GM12878 (cell line): ENCODE measurements around the gene NEMP2. TPM values are rescaled to one million over a fixed set of nuclear protein-coding genes. Genes with fewer than 3 reads are reported as not detected.
"Not testable (repeated sequence)": the region's sequence is repeated elsewhere in the genome, so short reads cannot be mapped to it uniquely, and the experiment has no call there.

Experiments used
- ATAC-seq: fragments of 200-7000 bp; cut with Tn5 transposase; 3 replicates; pipeline ENCODE4 v1.9.1; 2020; ENCODE audit warnings: mild to moderate bottlenecking, moderate library complexity
- BruUV-seq: library from RNA; stranded (reverse); fragments of 400-500 nt; replicated peaks from 2 replicates; lab custom pipeline; 2021; lab: Mats Ljungman, UMichigan
- CTCF ChIA-PET: fragments of 300-600 bp; sonication (Branson Sonifier 250); formaldehyde crosslinking; extraction: SDS; loops from one replicate; lab custom pipeline; 2021; ENCODE audit warnings: inconsistent platforms; lab: Yijun Ruan, JAX
- POLR2A ChIA-PET: fragments of 350-600 bp; formaldehyde crosslinking; extraction: SDS; loops from one replicate; lab custom pipeline; 2021; ENCODE audit warnings: inconsistent platforms; lab: Charles Lee
- RAD21 ChIA-PET: fragments of 300-600 bp; sonication (Branson Sonifier 250); formaldehyde crosslinking; loops from one replicate; lab custom pipeline; 2023; ENCODE audit warnings: antibody characterized with exemption; ENCODE audit not compliant: unreplicated experiment; lab: Charles Lee
- SMC1A ChIA-PET: fragments of 300-600 bp; sonication (Branson Sonifier 250); formaldehyde crosslinking; loops from one replicate; lab custom pipeline; 2023; ENCODE audit not compliant: unreplicated experiment, uncharacterized antibody; lab: Charles Lee
- DNase-seq: peaks from one replicate; pipeline ENCODE4 v3.0.0-alpha.2; 2011; ENCODE audit warnings: low read depth, low spot score
- FAIRE-seq: peaks from 3 replicates; lab custom pipeline; 2011; peaks lifted over from hg19 to GRCh38; lab: Jason Lieb, UNC
- H2AFZ ChIP-seq: 2 replicates; pipeline ENCODE4 v1.6.0; 2011; ENCODE audit warnings: low read depth, low read length, control low read depth; ENCODE audit not compliant: control insufficient read depth
- H3K27ac ChIP-seq: 2 replicates; pipeline ENCODE4 v1.5.1; 2011; ENCODE audit warnings: control low read depth; ENCODE audit not compliant: control insufficient read depth, insufficient read depth
- H3K27me3 ChIP-seq, 2 experiments: replicated peaks in 1 of 2; 2 replicates each; pipeline versions ENCODE4 v1.6.0 to v1.6.1; 2011; ENCODE audit warnings: low read length in 1 of 2; ENCODE audit not compliant: control insufficient read depth in 2 of 2, insufficient read depth in 2 of 2
- H3K36me3 ChIP-seq, 2 experiments: 2 replicates each; pipeline ENCODE4 v1.5.1; 2011; ENCODE audit warnings: low read length in 1 of 2; ENCODE audit not compliant: control insufficient read depth in 2 of 2, insufficient read depth in 2 of 2
- H3K4me1 ChIP-seq: 2 replicates; pipeline ENCODE4 v1.6.1; 2011; ENCODE audit warnings: mild to moderate bottlenecking, low read length, moderate library complexity, mixed read lengths; ENCODE audit not compliant: control insufficient read depth, insufficient read depth
- H3K4me2 ChIP-seq: 2 replicates; pipeline ENCODE4 v1.6.0; 2011; ENCODE audit warnings: control low read depth; ENCODE audit not compliant: control insufficient read depth, insufficient read depth
- H3K4me3 ChIP-seq: fragments of 200-600 bp; sonication (generic); 2 replicates; pipeline ENCODE4 v1.5.1; 2016
- H3K79me2 ChIP-seq: 2 replicates; pipeline ENCODE4 v1.6.0; 2011; ENCODE audit warnings: low read length; ENCODE audit not compliant: control insufficient read depth, insufficient read depth
- H3K9ac ChIP-seq: 2 replicates; pipeline ENCODE4 v1.8.0; 2011; ENCODE audit warnings: low read length, control low read depth, mixed read lengths; ENCODE audit not compliant: control insufficient read depth, insufficient read depth
- H3K9me3 ChIP-seq: replicated peaks from 3 replicates; pipeline ENCODE4 v1.5.1; 2011; ENCODE audit warnings: mild to moderate bottlenecking, low read length; ENCODE audit not compliant: control insufficient read depth, insufficient read depth
- H4K20me1 ChIP-seq: 2 replicates; pipeline ENCODE4 v1.6.0; 2011; ENCODE audit not compliant: control insufficient read depth, insufficient read depth
- ATF7 ChIP-seq: fragments of 450-650 bp; IDR thresholded peaks from 2 replicates; pipeline ENCODE4 v1.6.1; 2016; ENCODE audit warnings: low read depth, mild to moderate bottlenecking
- BACH1 ChIP-seq: fragments of 450-650 bp; IDR thresholded peaks from 2 replicates; pipeline ENCODE4 v1.6.1; 2017; ENCODE audit warnings: mild to moderate bottlenecking, borderline replicate concordance
- BCL3 ChIP-seq: IDR thresholded peaks from 2 replicates; pipeline ENCODE4 v1.6.1; 2011; ENCODE audit warnings: borderline replicate concordance, low read depth, mild to moderate bottlenecking, moderate library complexity, low read length; ENCODE audit not compliant: insufficient read depth, poor library complexity, severe bottlenecking
- E2F8 ChIP-seq: fragments of 450-650 bp; IDR thresholded peaks from 2 replicates; pipeline ENCODE4 v1.6.1; 2018; ENCODE audit warnings: mild to moderate bottlenecking, low read depth, moderate library complexity; ENCODE audit not compliant: partially characterized antibody
- ESRRA ChIP-seq: IDR thresholded peaks from 2 replicates; pipeline ENCODE4 v1.6.1; 2012; ENCODE audit warnings: mild to moderate bottlenecking, low read length, improper control_type of control experiment
- FOXM1 ChIP-seq: IDR thresholded peaks from 2 replicates; pipeline ENCODE4 v1.6.1; 2012; ENCODE audit warnings: low read depth, mild to moderate bottlenecking, inconsistent platforms, low read length, moderate library complexity
- SIN3A ChIP-seq: IDR thresholded peaks from 2 replicates; pipeline ENCODE4 v1.6.1; 2012; ENCODE audit warnings: low read depth, low read length, improper control_type of control experiment
- WGBS: methylation state at CpG from one replicate; pipeline ENCODE4 v1.1.6; 2016; ENCODE audit warnings: low lambda C conversion rate; ENCODE audit not compliant: insufficient replicate concordance, insufficient coverage; ENCODE audit errors: missing lambda C conversion rate; 5-methylcytosine and 5-hydroxymethylcytosine counted together
- in situ Hi-C: fragments of 300-500 bp; cut with MboI; formaldehyde crosslinking; loops from 9 replicates; pipeline ENCODE4 v1.14.3; 2018; ENCODE audit warnings: mixed read lengths
- intact Hi-C: fragments of 100-400 bp; cut with micrococcal nuclease; formaldehyde crosslinking; loops from one replicate; pipeline ENCODE4 v1.14.2; 2022; ENCODE audit not compliant: unreplicated experiment
- polyA plus RNA-seq, 11 experiments: library from polyadenylated mRNA; depleted of rRNA in 4 of 11; unstranded in 6 of 11; stranded (reverse) in 5 of 11; fragments of >200 nt; fragmentation: Nextera tagmentation in 4 of 11; fragmentation: Illumina TruSeq in 1 of 11; extraction: Ambion mirVana in 4 of 11; extraction: Trizol in 1 of 11; gene quantifications; 1 replicate in 1 of 11; 2 replicates in 10 of 11; pipeline versions ENCODE4 v1.2.1 to v1.2.3, GENCODE V29; 2011 to 2016; ENCODE audit warnings: inconsistent platforms in 2 of 11, missing spikeins in 2 of 11, low read depth in 1 of 11
- total RNA-seq, 4 experiments: library from RNA; depleted of rRNA in 3 of 4; stranded (reverse); fragments of >200 nt in 3 of 4; fragmentation: Illumina TruSeq in 1 of 4; extraction: Trizol in 1 of 4; gene quantifications; 2 replicates each; pipeline versions ENCODE4 v1.2.1 to v1.2.3, GENCODE V29; 2013 to 2021
- TF ChIP-seq, protein P1 (sequence below): fragments of 450-650 bp; IDR thresholded peaks from 2 replicates; pipeline ENCODE4 v1.6.1; 2016; ENCODE audit warnings: mild to moderate bottlenecking

Gene NEMP2
- total and polyA plus RNA-seq, 10 of the 15 experiments (the other 5 are each of a cell fraction or from before 2014, with no cell fraction given) = 2.3 to 14.0 (median 8.1) TPM

DNA sequence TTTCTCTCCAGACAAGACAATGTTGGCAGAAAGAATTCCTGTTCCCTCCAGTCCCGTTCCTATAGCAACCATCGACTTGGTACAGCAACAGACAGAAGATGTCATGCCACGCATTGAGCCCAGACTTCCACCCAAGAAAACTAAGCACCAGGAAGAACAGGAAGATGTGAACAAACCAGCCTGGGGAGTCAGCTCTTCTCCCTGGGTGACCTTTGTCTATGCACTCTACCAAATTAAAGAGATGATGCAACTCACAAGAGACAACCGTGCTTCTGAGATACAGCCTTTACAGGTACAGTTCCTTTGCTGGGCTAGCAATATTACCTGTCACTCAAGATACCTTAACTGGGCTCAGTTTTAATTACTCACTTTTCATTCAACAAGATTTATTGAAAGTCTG, 37.1 kb downstream of the NEMP2 start:
- SMC1A ChIA-PET = no interaction called here
- POLR2A ChIA-PET = no interaction called here
- BruUV-seq = no TSS peak
- no peaks in the 10 kb centered on the region for H4K20me1 ChIP-seq
- no peak overlapping the region for H3K27ac ChIP-seq
- no peak overlapping the region for H2AFZ ChIP-seq
- in situ Hi-C loops (no loop called here), intact Hi-C loops (no loop called here)
- no peaks in the 10 kb centered on the region for H3K4me1 ChIP-seq
- no peak for ATAC-seq
- no peak for DNase-seq
- no peaks in the 10 kb centered on the region for H3K79me2 ChIP-seq
- no peak overlapping the region for H3K4me3 ChIP-seq
- peaks cover 2 to 6% of the 10 kb centered on the region in 2 experiments; a peak in 3 of 4 replicates for H3K36me3 ChIP-seq
- RAD21 ChIA-PET = no interaction called here
- 98% methylated on average over 4 of the region's 4 CpGs for WGBS
- H3K9ac ChIP-seq = no peak overlapping the region
- TF ChIP-seq E2F8 (no peak), ATF7 (no peak), BCL3 (no peak), FOXM1 (no peak), SIN3A (no peak), ESRRA (no peak), BACH1 (no peak)
- TF ChIP-seq, protein P1, sequence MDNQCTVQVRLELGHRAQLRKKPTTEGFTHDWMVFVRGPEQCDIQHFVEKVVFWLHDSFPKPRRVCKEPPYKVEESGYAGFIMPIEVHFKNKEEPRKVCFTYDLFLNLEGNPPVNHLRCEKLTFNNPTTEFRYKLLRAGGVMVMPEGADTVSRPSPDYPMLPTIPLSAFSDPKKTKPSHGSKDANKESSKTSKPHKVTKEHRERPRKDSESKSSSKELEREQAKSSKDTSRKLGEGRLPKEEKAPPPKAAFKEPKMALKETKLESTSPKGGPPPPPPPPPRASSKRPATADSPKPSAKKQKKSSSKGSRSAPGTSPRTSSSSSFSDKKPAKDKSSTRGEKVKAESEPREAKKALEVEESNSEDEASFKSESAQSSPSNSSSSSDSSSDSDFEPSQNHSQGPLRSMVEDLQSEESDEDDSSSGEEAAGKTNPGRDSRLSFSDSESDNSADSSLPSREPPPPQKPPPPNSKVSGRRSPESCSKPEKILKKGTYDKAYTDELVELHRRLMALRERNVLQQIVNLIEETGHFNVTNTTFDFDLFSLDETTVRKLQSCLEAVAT = no peak
- no peaks in the 10 kb centered on the region for H3K27me3 ChIP-seq
- H3K4me2 ChIP-seq = no peak overlapping the region
- H3K9me3 ChIP-seq = no peaks in the 10 kb centered on the region
- FAIRE-seq = no peak
- CTCF ChIA-PET = no interaction called here

- DNase-seq, H4K20me1 ChIP-seq, POLR2A ChIA-PET, H3K4me2 ChIP-seq, H3K79me2 ChIP-seq, H3K27me3 ChIP-seq, intact Hi-C loops, ATAC-seq, H3K4me3 ChIP-seq, BruUV-seq, H3K4me1 ChIP-seq, FAIRE-seq, H2AFZ ChIP-seq, H3K9me3 ChIP-seq, H3K9ac ChIP-seq, H3K36me3 ChIP-seq, in situ Hi-C loops, CTCF ChIA-PET, H3K27ac ChIP-seq: not testable (repeated sequence)
- ChIA-PET SMC1A (interaction anchor here (0.8 to 1.1 kb wide), 2 partner anchors 287 to 320 kb away, joined by 3 read pairs; no protein-coding TSS in a partner anchor), RAD21 (interaction anchor here (1.0 kb wide), 1 partner anchor 14 kb away, joined by 3 read pairs; no protein-coding TSS in a partner anchor)
- 94% methylated on average over 3 of the region's 3 CpGs for WGBS
Measured at GRCh38 chr2:190494600-190495227, 39.8 kb downstream of the NEMP2 start.
